NCI-H2029 (cell line): ENCODE data around the gene KCNK5.
A peak's percentile ranks its signal among the peaks of the same experiment; 100 is the strongest.

Source experiments
- DNase-seq: peaks from one replicate; lab custom pipeline; 2025; lab: John Stamatoyannopoulos, UW

Gene KCNK5

GRCh38 chr6:39240155-39240757 lies 11.0 kb upstream of the KCNK5 start:
- DNase-seq: no peak

- no peak for DNase-seq
Measured at GRCh38 chr6:39239527-39240154, 10.4 kb upstream of the KCNK5 start.

- DNase-seq: no peak
Measured at GRCh38 chr6:39236742-39237141, 7.5 kb upstream of the KCNK5 start.

GRCh38 chr6:39233333-39233732 lies 4.1 kb upstream of the KCNK5 start:
- no peak for DNase-seq

GRCh38 chr6:39231521-39232243 lies 2.4 kb upstream of the KCNK5 start:
- no peak for DNase-seq

GRCh38 chr6:39230654-39231035 lies 1.4 kb upstream of the KCNK5 start:
- DNase-seq: no peak

GRCh38 chr6:39228111-39228971 lies 934 bp downstream of the KCNK5 start:
- DNase-seq: no peak

- no peak for DNase-seq
Measured at GRCh38 chr6:39227476-39227875, 1.8 kb downstream of the KCNK5 start.

- no peak for DNase-seq
Measured at GRCh38 chr6:39226639-39227329, 2.5 kb downstream of the KCNK5 start.

GRCh38 chr6:39225946-39226437 lies 3.3 kb downstream of the KCNK5 start:
- no peak for DNase-seq

- DNase-seq: no peak
Measured at GRCh38 chr6:39225543-39225942, 3.7 kb downstream of the KCNK5 start.

GRCh38 chr6:39224523-39225182 lies 4.6 kb downstream of the KCNK5 start:
- DNase-seq: no peak

GRCh38 chr6:39224011-39224410 lies 5.3 kb downstream of the KCNK5 start:
- DNase-seq: peak; percentile 54

GRCh38 chr6:39223555-39223954 lies 5.7 kb downstream of the KCNK5 start:
- DNase-seq: no peak

GRCh38 chr6:39223061-39223460 lies 6.2 kb downstream of the KCNK5 start:
- DNase-seq: no peak

GRCh38 chr6:39221779-39222641 lies 7.3 kb downstream of the KCNK5 start:
- no peak for DNase-seq

- no peak for DNase-seq
Measured at GRCh38 chr6:39221115-39221514, 8.2 kb downstream of the KCNK5 start.

GRCh38 chr6:39218868-39219567 lies 10.3 kb downstream of the KCNK5 start:
- no peak for DNase-seq

GRCh38 chr6:39217177-39217864 lies 12.0 kb downstream of the KCNK5 start:
- DNase-seq: no peak
